Liver (tissue), 9 donors: ENCODE measurements around the gene GNG8. TPM values are rescaled to one million over a fixed set of nuclear protein-coding genes. Genes with fewer than 3 reads are reported as not detected.

Experiments used
- DNase-seq: peaks from one replicate; pipeline ENCODE4 v3.0.0-alpha.2; 2017; ENCODE audit warnings: low spot score
- H3K27ac ChIP-seq, 2 donors: one replicate each; pipeline ENCODE4 v1.7.0; 2013; ENCODE audit warnings: inconsistent platforms in 2 of 2, low read length in 2 of 2, control low read depth in 1 of 2, low read depth in 1 of 2, mild to moderate bottlenecking in 1 of 2
- H3K27me3 ChIP-seq, 4 donors: one replicate each; pipeline versions ENCODE4 v1.6.1 to v1.7.0; 2013; ENCODE audit warnings: low read length in 3 of 4, inconsistent platforms in 1 of 4, mild to moderate bottlenecking in 1 of 4, moderate library complexity in 1 of 4; ENCODE audit not compliant: control insufficient read depth in 4 of 4, insufficient read depth in 4 of 4
- H3K36me3 ChIP-seq, 4 donors: one replicate each; pipeline versions ENCODE4 v1.6.1 to v1.7.0; 2013; ENCODE audit warnings: low read length in 3 of 4, mild to moderate bottlenecking in 3 of 4, low read depth in 1 of 4, moderate library complexity in 1 of 4; ENCODE audit not compliant: control insufficient read depth in 4 of 4, insufficient read depth in 3 of 4
- H3K4me1 ChIP-seq, 4 donors: one replicate each; pipeline versions ENCODE4 v1.6.1 to v1.7.0; 2013; ENCODE audit warnings: low read length in 3 of 4, mild to moderate bottlenecking in 3 of 4, moderate library complexity in 1 of 4; ENCODE audit not compliant: control insufficient read depth in 4 of 4, insufficient read depth in 4 of 4
- H3K4me3 ChIP-seq, 3 donors: one replicate each; pipeline versions ENCODE4 v1.6.1 to v1.7.0; 2013; ENCODE audit warnings: low read length in 3 of 3, control low read depth in 1 of 3, low read depth in 1 of 3, mild to moderate bottlenecking in 1 of 3
- H3K9ac ChIP-seq, 2 donors: one replicate each; pipeline ENCODE4 v1.7.0; 2013; ENCODE audit warnings: low read length in 2 of 2, mild to moderate bottlenecking in 2 of 2, moderate library complexity in 2 of 2, control low read depth in 1 of 2, low read depth in 1 of 2
- H3K9me3 ChIP-seq, 4 donors: one replicate each; pipeline versions ENCODE4 v1.6.1 to v1.7.0; 2013; ENCODE audit warnings: low read length in 3 of 4; ENCODE audit not compliant: control insufficient read depth in 4 of 4
- FOXA1 ChIP-seq: IDR thresholded peaks from 2 replicates; pipeline ENCODE4 v1.6.1; 2016; ENCODE audit warnings: antibody characterized with exemption
- FOXA2 ChIP-seq: IDR thresholded peaks from 2 replicates; pipeline ENCODE4 v1.6.1; 2016; ENCODE audit warnings: antibody characterized with exemption
- HNF4A ChIP-seq, 2 donors: conservative IDR thresholded peaks; 2 replicates each; pipeline ENCODE4 v1.6.1; 2016; ENCODE audit warnings: antibody characterized with exemption in 2 of 2, mild to moderate bottlenecking in 2 of 2
- HNF4G ChIP-seq: IDR thresholded peaks from 2 replicates; pipeline ENCODE4 v1.6.1; 2016; ENCODE audit warnings: antibody characterized with exemption
- NR2F2 ChIP-seq: IDR thresholded peaks from 2 replicates; pipeline ENCODE4 v1.6.1; 2016; ENCODE audit warnings: antibody characterized with exemption
- RAD21 ChIP-seq, 2 donors: IDR thresholded peaks; 2 replicates each; pipeline ENCODE4 v1.6.1; 2016; ENCODE audit warnings: antibody characterized with exemption in 2 of 2, mild to moderate bottlenecking in 2 of 2
- RXRA ChIP-seq, 2 donors: IDR thresholded peaks; 2 replicates each; pipeline ENCODE4 v1.6.1; 2017 to 2018; ENCODE audit warnings: antibody characterized with exemption in 2 of 2, mild to moderate bottlenecking in 1 of 2
- SP1 ChIP-seq: IDR thresholded peaks from 2 replicates; pipeline ENCODE4 v1.6.1; 2018; ENCODE audit warnings: antibody characterized with exemption, mild to moderate bottlenecking
- TAF1 ChIP-seq: conservative IDR thresholded peaks from 2 replicates; pipeline ENCODE4 v1.6.1; 2016; ENCODE audit warnings: antibody characterized with exemption, mild to moderate bottlenecking
- WGBS: extraction: QIAGEN DNeasy Blood & Tissue Kit; methylation state at CpG from one replicate; pipeline ENCODE4 v1.1.7; 2013; 5-methylcytosine and 5-hydroxymethylcytosine counted together
- polyA plus RNA-seq, 2 donors: library from polyadenylated mRNA; stranded (reverse) in 1 of 2; unstranded in 1 of 2; fragments of 200-250 nt in 1 of 2; fragments of >200 nt in 1 of 2; fragmentation: Nextera tagmentation in 1 of 2; extraction: Ambion mirVana in 1 of 2; gene quantifications; one replicate each; pipeline versions ENCODE4 v1.2.1 to v1.2.3, GENCODE V29; 2013 to 2015
- total RNA-seq, 2 donors: library from RNA; depleted of rRNA; stranded (reverse); fragments of >200 nt; gene quantifications; one replicate each; pipeline ENCODE4 v1.2.3, GENCODE V29; 2014
- TF ChIP-seq, protein P1 (sequence below): fragments of 150-350 bp; IDR thresholded peaks from 2 replicates; pipeline ENCODE4 v1.5.1; 2017; ENCODE audit warnings: improper control_type of control experiment, low read depth, low read length; ENCODE audit not compliant: missing input control
- TF ChIP-seq, protein P2 (sequence below): IDR thresholded peaks from 2 replicates; pipeline ENCODE4 v1.6.1; 2016; ENCODE audit warnings: antibody characterized with exemption
- TF ChIP-seq, protein P3 (sequence below): IDR thresholded peaks from 2 replicates; pipeline ENCODE4 v1.6.1; 2016; ENCODE audit warnings: antibody characterized with exemption
- TF ChIP-seq, protein P4 (sequence below): IDR thresholded peaks from 2 replicates; pipeline ENCODE4 v1.6.1; 2016; ENCODE audit warnings: antibody characterized with exemption, mild to moderate bottlenecking
- TF ChIP-seq, protein P5 (sequence below): IDR thresholded peaks from 2 replicates; pipeline ENCODE4 v1.6.1; 2016; ENCODE audit warnings: antibody characterized with exemption
- donor health status: healthy.
- donor health status: healthy.
- donor health status: healthy.
- donor health status: healthy.
- donor health status: healthy.

The GNG8 gene
- total and polyA plus RNA-seq, 4 donors: not detected

DNA sequence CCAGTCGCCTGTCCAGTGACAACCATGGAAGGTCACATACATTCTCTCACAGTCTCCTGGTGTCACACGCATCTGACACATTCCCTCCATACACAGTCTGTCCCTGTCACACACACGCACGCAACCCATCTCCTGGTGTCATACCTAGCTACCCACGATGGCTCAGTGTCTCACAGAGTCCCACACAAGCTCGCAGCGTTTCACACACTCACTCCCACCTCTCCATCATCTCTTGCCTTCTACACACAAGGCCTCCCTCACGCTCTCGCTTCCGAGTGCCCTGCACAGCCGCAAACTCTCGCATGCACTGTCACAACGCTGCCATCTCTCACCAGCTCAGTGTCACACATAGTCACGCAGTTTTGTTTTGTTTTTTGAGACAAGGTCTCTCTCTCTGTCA lies 1.2 kb upstream of the GNG8 start:
- Histone ChIP-seq H3K4me3 (no peak overlapping the region), H3K9ac (no peak overlapping the region), H3K4me1 (peaks cover 4 to 22% (median 18%) of the 10 kb centered on the region in 4 donors), H3K27me3 (peaks cover 0 to 19% (median 3%) of the 10 kb centered on the region in 4 donors), H3K27ac (no peak overlapping the region), H3K36me3 (no peaks in the 10 kb centered on the region), H3K9me3 (no peaks in the 10 kb centered on the region)
- TF ChIP-seq HNF4G: no peak
- no peak for TF ChIP-seq RXRA (IDR thresholded peaks at IDR 0.05)
- TF ChIP-seq SP1: no peak
- TF ChIP-seq NR2F2: no peak
- TF ChIP-seq, protein P1, sequence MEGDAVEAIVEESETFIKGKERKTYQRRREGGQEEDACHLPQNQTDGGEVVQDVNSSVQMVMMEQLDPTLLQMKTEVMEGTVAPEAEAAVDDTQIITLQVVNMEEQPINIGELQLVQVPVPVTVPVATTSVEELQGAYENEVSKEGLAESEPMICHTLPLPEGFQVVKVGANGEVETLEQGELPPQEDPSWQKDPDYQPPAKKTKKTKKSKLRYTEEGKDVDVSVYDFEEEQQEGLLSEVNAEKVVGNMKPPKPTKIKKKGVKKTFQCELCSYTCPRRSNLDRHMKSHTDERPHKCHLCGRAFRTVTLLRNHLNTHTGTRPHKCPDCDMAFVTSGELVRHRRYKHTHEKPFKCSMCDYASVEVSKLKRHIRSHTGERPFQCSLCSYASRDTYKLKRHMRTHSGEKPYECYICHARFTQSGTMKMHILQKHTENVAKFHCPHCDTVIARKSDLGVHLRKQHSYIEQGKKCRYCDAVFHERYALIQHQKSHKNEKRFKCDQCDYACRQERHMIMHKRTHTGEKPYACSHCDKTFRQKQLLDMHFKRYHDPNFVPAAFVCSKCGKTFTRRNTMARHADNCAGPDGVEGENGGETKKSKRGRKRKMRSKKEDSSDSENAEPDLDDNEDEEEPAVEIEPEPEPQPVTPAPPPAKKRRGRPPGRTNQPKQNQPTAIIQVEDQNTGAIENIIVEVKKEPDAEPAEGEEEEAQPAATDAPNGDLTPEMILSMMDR: no peak
- no peak for DNase-seq
- 73% methylated on average over 14 of the region's 14 CpGs for WGBS

DNA sequence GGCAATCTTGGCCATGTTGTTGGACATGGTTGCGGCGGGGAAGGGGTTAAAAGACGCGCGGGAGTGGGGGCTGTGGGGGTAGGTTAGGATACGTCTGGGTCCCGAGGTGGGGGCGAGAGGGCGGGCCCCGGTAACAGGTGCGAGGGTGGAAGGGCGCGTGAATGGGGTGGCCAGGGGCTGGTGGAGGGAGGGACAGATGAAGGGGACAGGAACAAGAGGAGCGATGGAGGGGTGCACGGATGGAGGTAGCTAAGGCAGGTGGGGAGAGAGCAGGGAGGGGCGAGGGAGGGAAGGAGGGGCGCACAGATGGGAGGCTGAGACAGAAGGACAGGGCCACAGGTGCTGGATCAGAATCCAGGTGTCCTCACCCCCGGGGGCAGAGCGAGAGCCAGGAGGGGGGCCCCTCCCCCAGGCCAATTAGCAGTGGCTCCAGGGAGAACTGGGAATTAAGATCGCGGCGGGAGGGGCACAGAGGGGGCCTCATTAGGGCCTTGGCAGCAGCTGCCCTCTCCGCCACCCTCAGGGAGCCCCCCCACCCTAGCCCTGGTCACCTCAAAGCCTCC lies 1.3 kb downstream of the GNG8 start:
- Histone ChIP-seq H3K27ac (no peak overlapping the region), H3K9me3 (no peaks in the 10 kb centered on the region), H3K4me1 (peaks cover 4 to 21% (median 17%) of the 10 kb centered on the region in 4 donors), H3K27me3 (peaks cover 0 to 18% (median 0%) of the 10 kb centered on the region in 4 donors), H3K9ac (no peak overlapping the region), H3K4me3 (no peak overlapping the region), H3K36me3 (no peaks in the 10 kb centered on the region)
- TF ChIP-seq FOXA2: no peak
- TF ChIP-seq, protein P2, sequence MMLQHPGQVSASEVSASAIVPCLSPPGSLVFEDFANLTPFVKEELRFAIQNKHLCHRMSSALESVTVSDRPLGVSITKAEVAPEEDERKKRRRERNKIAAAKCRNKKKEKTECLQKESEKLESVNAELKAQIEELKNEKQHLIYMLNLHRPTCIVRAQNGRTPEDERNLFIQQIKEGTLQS: no peak
- TF ChIP-seq, protein P3, sequence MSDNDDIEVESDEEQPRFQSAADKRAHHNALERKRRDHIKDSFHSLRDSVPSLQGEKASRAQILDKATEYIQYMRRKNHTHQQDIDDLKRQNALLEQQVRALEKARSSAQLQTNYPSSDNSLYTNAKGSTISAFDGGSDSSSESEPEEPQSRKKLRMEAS: no peak
- no peak for TF ChIP-seq RXRA (IDR thresholded peaks at IDR 0.05)
- TF ChIP-seq, protein P1: no peak
- TF ChIP-seq, protein P4, sequence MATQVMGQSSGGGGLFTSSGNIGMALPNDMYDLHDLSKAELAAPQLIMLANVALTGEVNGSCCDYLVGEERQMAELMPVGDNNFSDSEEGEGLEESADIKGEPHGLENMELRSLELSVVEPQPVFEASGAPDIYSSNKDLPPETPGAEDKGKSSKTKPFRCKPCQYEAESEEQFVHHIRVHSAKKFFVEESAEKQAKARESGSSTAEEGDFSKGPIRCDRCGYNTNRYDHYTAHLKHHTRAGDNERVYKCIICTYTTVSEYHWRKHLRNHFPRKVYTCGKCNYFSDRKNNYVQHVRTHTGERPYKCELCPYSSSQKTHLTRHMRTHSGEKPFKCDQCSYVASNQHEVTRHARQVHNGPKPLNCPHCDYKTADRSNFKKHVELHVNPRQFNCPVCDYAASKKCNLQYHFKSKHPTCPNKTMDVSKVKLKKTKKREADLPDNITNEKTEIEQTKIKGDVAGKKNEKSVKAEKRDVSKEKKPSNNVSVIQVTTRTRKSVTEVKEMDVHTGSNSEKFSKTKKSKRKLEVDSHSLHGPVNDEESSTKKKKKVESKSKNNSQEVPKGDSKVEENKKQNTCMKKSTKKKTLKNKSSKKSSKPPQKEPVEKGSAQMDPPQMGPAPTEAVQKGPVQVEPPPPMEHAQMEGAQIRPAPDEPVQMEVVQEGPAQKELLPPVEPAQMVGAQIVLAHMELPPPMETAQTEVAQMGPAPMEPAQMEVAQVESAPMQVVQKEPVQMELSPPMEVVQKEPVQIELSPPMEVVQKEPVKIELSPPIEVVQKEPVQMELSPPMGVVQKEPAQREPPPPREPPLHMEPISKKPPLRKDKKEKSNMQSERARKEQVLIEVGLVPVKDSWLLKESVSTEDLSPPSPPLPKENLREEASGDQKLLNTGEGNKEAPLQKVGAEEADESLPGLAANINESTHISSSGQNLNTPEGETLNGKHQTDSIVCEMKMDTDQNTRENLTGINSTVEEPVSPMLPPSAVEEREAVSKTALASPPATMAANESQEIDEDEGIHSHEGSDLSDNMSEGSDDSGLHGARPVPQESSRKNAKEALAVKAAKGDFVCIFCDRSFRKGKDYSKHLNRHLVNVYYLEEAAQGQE: no peak
- no peak for TF ChIP-seq HNF4G
- TF ChIP-seq SP1: no peak
- TF ChIP-seq, protein P5, sequence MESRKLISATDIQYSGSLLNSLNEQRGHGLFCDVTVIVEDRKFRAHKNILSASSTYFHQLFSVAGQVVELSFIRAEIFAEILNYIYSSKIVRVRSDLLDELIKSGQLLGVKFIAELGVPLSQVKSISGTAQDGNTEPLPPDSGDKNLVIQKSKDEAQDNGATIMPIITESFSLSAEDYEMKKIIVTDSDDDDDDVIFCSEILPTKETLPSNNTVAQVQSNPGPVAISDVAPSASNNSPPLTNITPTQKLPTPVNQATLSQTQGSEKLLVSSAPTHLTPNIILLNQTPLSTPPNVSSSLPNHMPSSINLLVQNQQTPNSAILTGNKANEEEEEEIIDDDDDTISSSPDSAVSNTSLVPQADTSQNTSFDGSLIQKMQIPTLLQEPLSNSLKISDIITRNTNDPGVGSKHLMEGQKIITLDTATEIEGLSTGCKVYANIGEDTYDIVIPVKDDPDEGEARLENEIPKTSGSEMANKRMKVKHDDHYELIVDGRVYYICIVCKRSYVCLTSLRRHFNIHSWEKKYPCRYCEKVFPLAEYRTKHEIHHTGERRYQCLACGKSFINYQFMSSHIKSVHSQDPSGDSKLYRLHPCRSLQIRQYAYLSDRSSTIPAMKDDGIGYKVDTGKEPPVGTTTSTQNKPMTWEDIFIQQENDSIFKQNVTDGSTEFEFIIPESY: no peak
- TF ChIP-seq NR2F2: no peak
- no peak for TF ChIP-seq TAF1
- TF ChIP-seq RAD21 (IDR thresholded peaks at IDR 0.05): no peak
- no peak for TF ChIP-seq FOXA1
- no peak for TF ChIP-seq HNF4A (conservative IDR thresholded peaks at IDR 0.05)
- DNase-seq: no peak
- 7% methylated on average over 23 of the region's 23 CpGs for WGBS
